ENCODE data around the gene BLTP2.

BLTP2 gene

DNA sequence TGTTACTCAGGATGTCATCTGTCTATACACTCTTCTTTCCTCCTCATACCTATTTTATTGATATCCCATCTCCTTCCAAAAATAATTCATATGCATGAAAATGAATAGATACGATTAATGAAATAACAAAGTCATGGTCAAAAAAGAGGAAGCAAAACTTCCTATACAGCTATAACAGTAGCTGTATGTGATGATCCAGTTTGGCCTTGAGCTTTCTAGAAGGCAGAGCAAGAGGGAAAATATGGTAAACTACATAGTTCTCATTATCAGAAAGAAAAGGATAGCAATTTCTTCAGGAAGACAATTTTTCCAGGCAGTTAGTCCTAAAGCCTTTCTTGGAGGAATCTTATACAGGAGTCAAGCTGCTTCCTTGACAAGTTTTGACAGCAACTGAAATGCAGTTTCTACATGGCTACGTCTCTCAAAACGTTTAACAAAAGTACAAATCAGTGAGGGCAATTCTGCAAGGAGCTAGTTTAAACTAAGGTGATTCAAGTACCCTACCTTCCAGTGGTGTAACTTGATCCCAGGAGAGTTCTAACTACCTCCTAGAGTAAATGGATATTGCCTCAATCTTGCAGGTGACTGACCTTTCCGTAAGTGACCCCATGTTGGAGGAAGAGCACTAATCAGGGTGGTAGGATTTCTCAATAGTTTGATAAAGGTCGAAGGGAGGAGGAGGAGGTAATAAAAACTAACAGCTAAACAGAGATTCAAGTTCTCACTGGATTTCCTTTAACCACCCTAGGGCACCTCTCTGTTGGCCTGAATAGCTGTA is 47.2 kb downstream of the BLTP2 start:
- no peak for FAIRE-seq
